ENCODE measurements around the gene CA11. TPM values are rescaled to one million over a fixed set of nuclear protein-coding genes. Genes with fewer than 3 reads are reported as not detected.

Gene CA11
- total RNA-seq, 3 donors from 2014 or later: 2.2 to 14.2 (median 9.8) TPM

DNA sequence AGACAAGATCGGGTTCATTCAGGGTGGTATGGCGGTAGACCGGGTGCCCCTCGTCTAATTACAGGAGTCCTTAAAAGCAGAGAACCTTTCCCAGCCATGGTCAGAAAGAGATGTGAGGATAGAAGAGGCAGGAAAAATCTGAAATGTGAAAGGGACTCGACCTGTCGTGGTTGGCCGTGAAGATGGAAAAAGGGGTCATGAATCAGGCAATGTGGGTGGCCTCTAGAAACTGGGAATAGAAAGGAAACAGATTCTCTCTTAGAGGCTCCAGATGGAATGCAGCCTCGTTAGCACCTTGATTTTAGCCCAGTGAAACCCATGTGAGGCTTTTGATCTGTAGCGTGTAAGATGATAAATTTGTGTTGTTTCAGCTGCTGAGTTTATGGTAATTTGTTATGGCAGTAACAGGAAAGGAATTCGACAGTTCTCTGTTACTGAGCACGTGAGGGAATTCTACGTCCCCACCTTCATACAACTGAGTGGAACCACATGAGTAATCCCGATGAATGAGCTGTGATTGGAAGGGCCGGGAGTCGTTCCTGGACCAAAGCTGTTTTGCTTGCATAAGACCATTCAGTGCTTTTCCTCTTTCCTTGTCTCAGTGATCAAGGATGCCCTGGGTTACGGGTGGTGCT lies 11.0 kb upstream of the CA11 start:
- Histone ChIP-seq H3K4me1 (no peaks in the 10 kb centered on the region), H3K9me3 (no peaks in the 10 kb centered on the region), H3K4me3 (no peak overlapping the region), H3K27ac (no peak overlapping the region), H3K36me3 (no peaks in the 10 kb centered on the region), H3K27me3 (no peaks in the 10 kb centered on the region)
- no peak for TF ChIP-seq POLR2A (IDR thresholded peaks at IDR 0.05)
- TF ChIP-seq POLR2AphosphoS5 (IDR thresholded peaks at IDR 0.05): no peak
- intact Hi-C loops (cut with DNase I; ENCODE audit: low total_unique reads): no loop called here
- DNase-seq (ENCODE audit: low spot score in 2 of 2): no peak

DNA sequence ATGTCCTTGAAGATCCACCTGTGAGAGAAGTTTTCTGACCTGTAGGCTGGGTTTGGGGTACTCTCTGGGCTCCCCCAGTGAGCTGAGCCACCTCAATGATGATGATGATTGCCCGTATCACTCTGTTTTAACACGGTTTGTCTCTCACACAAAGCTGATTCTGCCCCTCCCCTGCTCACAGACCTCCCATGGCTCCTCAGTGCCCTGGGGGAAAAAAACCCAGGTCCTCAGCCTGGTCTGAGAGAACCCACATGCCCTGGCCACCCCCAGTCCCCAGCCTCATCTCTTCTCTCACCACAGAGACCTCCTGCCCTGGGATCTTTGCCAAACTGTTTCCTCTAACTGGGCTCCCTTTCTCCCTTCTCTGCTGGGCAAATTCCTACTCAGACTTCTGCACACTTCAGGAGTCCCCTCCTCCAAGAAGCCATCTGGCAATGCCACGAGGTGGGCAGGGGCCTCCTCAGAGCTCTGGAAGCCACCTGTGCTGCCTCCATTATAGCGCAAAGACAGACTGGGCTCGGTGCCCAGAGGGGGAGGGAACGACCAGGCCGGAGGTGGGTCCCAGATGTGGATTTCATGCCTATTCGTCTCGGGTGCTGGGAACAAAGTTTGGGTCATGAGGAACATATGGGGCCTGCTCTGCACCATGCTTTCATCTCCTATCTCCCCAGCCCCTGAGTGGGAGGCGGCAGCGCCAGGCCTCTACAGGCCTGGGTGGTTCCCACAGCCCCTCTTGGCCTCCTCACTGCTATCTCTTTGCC lies 8.5 kb upstream of the CA11 start:
- Histone ChIP-seq H3K4me1 (no peaks in the 10 kb centered on the region), H3K27me3 (no peaks in the 10 kb centered on the region), H3K27ac (no peak overlapping the region), H3K4me3 (no peak overlapping the region), H3K9me3 (no peaks in the 10 kb centered on the region), H3K36me3 (no peaks in the 10 kb centered on the region)
- DNase-seq (ENCODE audit: low spot score in 2 of 2): no peak
- intact Hi-C loops (cut with DNase I; ENCODE audit: low total_unique reads): no loop called here
- TF ChIP-seq, protein P1, sequence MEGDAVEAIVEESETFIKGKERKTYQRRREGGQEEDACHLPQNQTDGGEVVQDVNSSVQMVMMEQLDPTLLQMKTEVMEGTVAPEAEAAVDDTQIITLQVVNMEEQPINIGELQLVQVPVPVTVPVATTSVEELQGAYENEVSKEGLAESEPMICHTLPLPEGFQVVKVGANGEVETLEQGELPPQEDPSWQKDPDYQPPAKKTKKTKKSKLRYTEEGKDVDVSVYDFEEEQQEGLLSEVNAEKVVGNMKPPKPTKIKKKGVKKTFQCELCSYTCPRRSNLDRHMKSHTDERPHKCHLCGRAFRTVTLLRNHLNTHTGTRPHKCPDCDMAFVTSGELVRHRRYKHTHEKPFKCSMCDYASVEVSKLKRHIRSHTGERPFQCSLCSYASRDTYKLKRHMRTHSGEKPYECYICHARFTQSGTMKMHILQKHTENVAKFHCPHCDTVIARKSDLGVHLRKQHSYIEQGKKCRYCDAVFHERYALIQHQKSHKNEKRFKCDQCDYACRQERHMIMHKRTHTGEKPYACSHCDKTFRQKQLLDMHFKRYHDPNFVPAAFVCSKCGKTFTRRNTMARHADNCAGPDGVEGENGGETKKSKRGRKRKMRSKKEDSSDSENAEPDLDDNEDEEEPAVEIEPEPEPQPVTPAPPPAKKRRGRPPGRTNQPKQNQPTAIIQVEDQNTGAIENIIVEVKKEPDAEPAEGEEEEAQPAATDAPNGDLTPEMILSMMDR (IDR thresholded peaks at IDR 0.05): no peak
- TF ChIP-seq POLR2A (IDR thresholded peaks at IDR 0.05) (no peak), POLR2AphosphoS5 (IDR thresholded peaks at IDR 0.05) (no peak)

DNA sequence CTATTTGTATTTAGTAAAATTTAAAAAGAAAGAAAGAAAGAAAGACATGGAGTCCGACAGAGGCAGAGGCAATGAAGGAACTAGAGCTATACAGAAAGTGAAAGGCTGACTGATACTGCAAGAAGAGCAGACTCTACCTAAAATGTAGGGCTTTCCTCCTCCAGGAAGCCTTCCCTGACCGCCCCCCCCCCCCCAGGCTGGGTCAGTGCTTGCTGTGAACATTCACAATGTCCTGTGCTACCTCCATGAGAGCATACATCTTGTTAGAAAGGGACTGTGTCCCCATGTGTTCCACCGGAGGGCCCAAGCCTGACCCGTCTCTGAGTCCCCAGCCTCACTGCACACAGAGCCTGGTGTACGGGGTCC lies 5.7 kb upstream of the CA11 start:
- TF ChIP-seq, protein P1 (IDR thresholded peaks at IDR 0.05): no peak
- TF ChIP-seq POLR2A (IDR thresholded peaks at IDR 0.05) (no peak), POLR2AphosphoS5 (IDR thresholded peaks at IDR 0.05) (no peak)
- Histone ChIP-seq H3K4me3 (no peak overlapping the region), H3K27me3 (no peaks in the 10 kb centered on the region), H3K36me3 (no peaks in the 10 kb centered on the region), H3K4me1 (no peaks in the 10 kb centered on the region), H3K27ac (no peak overlapping the region), H3K9me3 (no peaks in the 10 kb centered on the region)
- intact Hi-C loops (cut with DNase I; ENCODE audit: low total_unique reads): no loop called here
- DNase-seq (ENCODE audit: low spot score in 2 of 2): no peak

DNA sequence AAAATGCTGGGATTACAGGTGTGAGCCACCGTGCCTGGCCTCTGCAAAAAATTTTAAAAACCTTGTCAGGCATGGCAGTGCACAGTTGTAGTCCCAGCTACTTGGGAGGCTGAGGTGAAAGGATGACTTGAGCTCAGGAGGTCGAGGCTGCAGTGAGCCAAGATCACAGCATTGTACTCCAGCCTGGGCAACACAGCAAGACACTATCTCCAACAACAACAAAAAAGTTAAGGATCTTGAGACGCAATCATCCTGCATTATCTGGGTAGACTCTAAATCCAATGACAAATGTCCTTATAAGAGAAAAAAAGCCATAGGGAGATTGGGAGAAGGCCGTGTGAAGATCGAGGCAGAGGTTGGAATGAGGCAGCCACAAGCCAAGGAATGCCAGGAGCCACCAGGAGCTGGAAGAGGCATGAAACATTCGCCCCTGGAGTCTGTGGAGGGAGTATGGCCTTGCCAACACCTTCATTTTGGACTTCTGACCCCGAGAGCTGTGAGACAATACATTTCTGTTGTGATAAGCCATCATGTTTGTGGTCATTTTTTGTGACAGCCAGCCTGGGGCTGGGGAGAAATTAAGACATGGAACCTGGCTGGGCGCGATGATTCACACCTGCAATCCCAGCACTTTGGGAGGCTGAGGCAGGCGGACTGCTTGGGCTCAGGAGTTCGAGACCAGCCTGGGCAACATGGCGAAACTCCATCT lies 5.1 kb upstream of the CA11 start:
- intact Hi-C loops (cut with DNase I; ENCODE audit: low total_unique reads): no loop called here
- TF ChIP-seq, protein P1 (IDR thresholded peaks at IDR 0.05): no peak
- no peak for TF ChIP-seq POLR2A (IDR thresholded peaks at IDR 0.05)
- no peaks in the 10 kb centered on the region for H3K27me3 ChIP-seq

DNA sequence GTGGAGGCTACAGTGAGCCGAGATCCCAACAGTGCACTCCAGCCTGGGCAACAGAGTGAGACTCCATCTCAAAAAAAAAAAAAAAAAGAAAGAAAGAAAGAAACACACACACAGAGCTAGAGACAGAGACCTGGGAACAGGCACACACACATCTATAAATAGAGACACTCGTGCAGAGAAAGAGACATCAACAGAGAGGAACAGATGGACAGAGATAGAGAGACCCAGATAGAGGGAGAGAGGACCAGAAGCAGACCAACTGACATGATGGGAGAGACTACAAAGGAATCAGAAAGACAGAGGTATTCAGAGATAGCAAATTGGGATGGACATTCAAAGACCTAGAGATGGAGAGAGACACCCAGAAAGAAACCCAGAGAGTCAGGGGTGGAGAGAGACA lies 2.1 kb upstream of the CA11 start:
- intact Hi-C loops (cut with DNase I; ENCODE audit: low total_unique reads): no loop called here
- H3K4me3 ChIP-seq: no peak overlapping the region
- peaks cover 0 to 4% of the 10 kb centered on the region in 2 donors for H3K4me1 ChIP-seq
- no peaks in the 10 kb centered on the region for H3K36me3 ChIP-seq
- no peaks in the 10 kb centered on the region for H3K9me3 ChIP-seq
- TF ChIP-seq, protein P1 (IDR thresholded peaks at IDR 0.05): no peak
- no peak for TF ChIP-seq POLR2AphosphoS5 (IDR thresholded peaks at IDR 0.05)
- no peak for TF ChIP-seq POLR2A (IDR thresholded peaks at IDR 0.05)
- DNase-seq (ENCODE audit: low spot score in 2 of 2): no peak
- H3K27me3 ChIP-seq: no peaks in the 10 kb centered on the region
- H3K27ac ChIP-seq: no peak overlapping the region

More for the DNA sequence above, 5.1 kb upstream of the CA11 start:
- Histone ChIP-seq H3K4me3 (no peak overlapping the region), H3K27ac (no peak overlapping the region), H3K4me1 (no peaks in the 10 kb centered on the region), H3K36me3 (no peaks in the 10 kb centered on the region), H3K9me3 (no peaks in the 10 kb centered on the region)
- no peak for DNase-seq (ENCODE audit: low spot score in 2 of 2)
